Immature natural killer cell (primary cell): ENCODE results near the gene ELFN1. TPM values are rescaled to one million over a fixed set of nuclear protein-coding genes. Genes with fewer than 3 reads are reported as not detected.

Experiments
- DNase-seq, 3 donors: peaks; one replicate each; pipeline ENCODE4 v3.0.0; 2022; ENCODE audit warnings: mixed read lengths in 1 of 3
- H3K27ac Mint-ChIP-seq, 6 donors: one replicate each; pipeline ENCODE4 v1.8.0; 2020; ENCODE audit warnings: mixed read lengths in 6 of 6, mild to moderate bottlenecking in 5 of 6, inconsistent platforms in 4 of 6, moderate library complexity in 3 of 6
- H3K27me3 Mint-ChIP-seq, 3 donors: one replicate each; pipeline ENCODE4 v1.8.0; 2020 to 2021; ENCODE audit warnings: low read depth in 3 of 3, mild to moderate bottlenecking in 3 of 3, mixed read lengths in 3 of 3, moderate library complexity in 3 of 3, inconsistent platforms in 1 of 3
- H3K36me3 Mint-ChIP-seq, 3 donors: one replicate each; pipeline ENCODE4 v1.8.0; 2020; ENCODE audit warnings: mixed read lengths in 3 of 3, inconsistent platforms in 2 of 3, mild to moderate bottlenecking in 2 of 3
- H3K4me1 Mint-ChIP-seq, 2 donors: one replicate each; pipeline ENCODE4 v1.8.0; 2020; ENCODE audit warnings: inconsistent platforms in 2 of 2, mild to moderate bottlenecking in 2 of 2, mixed read lengths in 2 of 2, moderate library complexity in 1 of 2
- H3K4me3 Mint-ChIP-seq, 5 donors: one replicate each; pipeline ENCODE4 v1.8.0; 2020; ENCODE audit warnings: mild to moderate bottlenecking in 5 of 5, mixed read lengths in 5 of 5, inconsistent platforms in 3 of 5, moderate library complexity in 3 of 5
- H3K9me3 Mint-ChIP-seq, 6 donors: one replicate each; pipeline ENCODE4 v1.8.0; 2020; ENCODE audit warnings: mild to moderate bottlenecking in 6 of 6, mixed read lengths in 6 of 6, inconsistent platforms in 4 of 6, moderate library complexity in 3 of 6
- polyA plus RNA-seq, 3 donors: library from polyadenylated mRNA; unstranded; fragments of 300-500 nt; fragmentation: Illumina TruSeq; gene quantifications; one replicate each; pipeline ENCODE4 v1.2.3, GENCODE V29; 2021

ELFN1 gene
- polyA plus RNA-seq, 3 donors from 2014 or later, result 0.08 TPM; not detected in 2

DNA sequence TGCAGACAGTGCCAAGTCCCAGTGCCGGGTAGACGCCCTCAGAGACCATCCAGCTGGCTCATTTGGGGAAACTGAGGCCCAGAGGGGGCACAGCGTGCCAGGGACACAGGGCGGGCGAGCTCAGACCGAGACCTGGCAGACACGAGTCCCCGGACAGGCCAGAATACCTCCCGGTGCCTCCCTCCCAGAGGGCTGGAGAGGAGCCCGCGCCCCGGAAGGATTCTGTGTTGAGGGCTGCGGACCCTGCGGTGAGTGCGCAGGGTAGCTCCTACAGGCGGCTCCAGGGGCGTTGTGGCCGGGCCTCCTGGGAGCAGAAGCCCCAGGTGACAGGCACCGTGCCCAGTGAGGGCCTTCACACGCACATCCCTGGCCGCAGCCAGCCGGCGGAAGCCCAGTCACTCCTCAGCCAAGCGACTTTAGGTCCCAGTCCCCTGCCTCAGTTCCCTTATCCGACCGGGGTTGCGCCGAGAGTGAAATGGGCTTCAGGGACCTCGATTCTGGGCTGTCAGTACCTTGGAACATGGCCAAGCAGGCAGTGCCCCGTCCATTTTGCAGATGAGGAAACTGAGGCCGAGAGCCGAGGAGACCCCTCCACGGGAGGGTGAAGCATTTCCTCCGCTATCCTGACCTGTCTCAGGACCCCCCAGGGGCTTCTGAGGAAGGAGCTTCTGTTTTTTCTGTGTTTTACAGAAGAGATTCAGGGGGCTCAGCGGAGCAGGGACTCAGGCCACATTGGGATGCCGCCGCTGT is 73.6 kb downstream of the ELFN1 start:
- H3K27ac Mint-ChIP-seq, result peak overlapping the region in 4 of 6 donors; percentile 86 to 93 (median 90)
- H3K4me3 Mint-ChIP-seq, result no peak overlapping the region

DNA sequence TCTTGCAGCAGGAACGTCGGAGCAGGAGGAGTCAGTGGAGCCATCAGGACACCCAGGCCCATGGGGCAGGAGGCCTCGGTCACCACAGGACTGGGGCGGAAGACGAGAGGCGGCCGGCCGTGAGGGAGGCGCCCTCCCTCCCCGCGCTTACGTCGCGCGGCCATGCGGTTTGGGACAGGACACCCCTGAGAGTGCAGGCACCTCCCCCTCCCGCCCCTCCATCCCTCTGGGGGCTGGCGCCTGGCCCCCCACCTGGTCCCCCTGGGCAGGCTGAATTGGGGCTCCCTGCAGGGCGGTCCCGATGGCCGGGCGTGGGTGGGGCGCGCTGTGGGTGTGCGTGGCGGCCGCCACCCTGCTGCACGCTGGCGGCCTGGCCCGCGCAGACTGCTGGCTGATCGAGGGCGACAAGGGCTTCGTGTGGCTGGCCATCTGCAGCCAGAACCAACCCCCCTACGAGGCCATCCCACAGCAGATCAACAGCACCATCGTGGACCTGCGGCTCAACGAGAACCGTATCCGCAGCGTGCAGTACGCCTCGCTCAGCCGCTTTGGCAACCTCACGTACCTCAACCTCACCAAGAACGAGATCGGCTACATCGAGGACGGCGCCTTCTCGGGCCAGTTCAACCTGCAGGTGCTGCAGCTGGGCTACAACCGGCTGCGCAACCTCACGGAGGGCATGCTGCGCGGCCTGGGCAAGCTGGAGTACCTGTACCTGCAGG is 74.4 kb downstream of the ELFN1 start:
- Mint-ChIP-seq H3K9me3 (no peaks in the 10 kb centered on the region), H3K27me3 (peaks cover 0 to 4% (median 2%) of the 10 kb centered on the region in 3 donors), H3K4me1 (peaks cover 28 to 32% of the 10 kb centered on the region in 2 donors), H3K4me3 (no peak overlapping the region), H3K27ac (no peak overlapping the region), H3K36me3 (no peaks in the 10 kb centered on the region)
- no peak for DNase-seq

More for the DNA sequence above, 73.6 kb downstream of the ELFN1 start:
- H3K27me3 Mint-ChIP-seq, result peaks cover 1 to 6% (median 2%) of the 10 kb centered on the region in 3 donors
- no peak for DNase-seq
- peaks cover 33 to 38% of the 10 kb centered on the region in 2 donors for H3K4me1 Mint-ChIP-seq
- no peaks in the 10 kb centered on the region for H3K36me3 Mint-ChIP-seq
- no peaks in the 10 kb centered on the region for H3K9me3 Mint-ChIP-seq

DNA sequence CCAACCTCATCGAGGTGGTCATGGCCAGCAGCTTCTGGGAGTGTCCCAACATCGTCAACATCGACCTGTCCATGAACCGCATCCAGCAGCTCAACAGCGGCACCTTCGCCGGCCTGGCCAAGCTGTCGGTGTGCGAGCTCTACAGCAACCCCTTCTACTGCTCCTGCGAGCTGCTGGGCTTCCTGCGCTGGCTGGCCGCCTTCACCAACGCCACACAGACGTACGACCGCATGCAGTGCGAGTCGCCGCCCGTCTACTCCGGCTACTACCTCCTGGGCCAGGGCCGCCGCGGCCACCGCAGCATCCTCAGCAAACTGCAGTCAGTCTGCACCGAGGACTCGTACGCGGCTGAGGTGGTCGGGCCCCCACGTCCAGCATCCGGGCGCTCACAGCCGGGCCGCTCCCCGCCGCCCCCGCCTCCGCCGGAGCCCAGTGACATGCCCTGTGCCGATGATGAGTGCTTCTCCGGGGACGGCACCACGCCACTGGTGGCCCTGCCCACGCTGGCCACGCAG is 75.0 kb downstream of the ELFN1 start:
- no peaks in the 10 kb centered on the region for H3K9me3 Mint-ChIP-seq
- H3K27me3 Mint-ChIP-seq, result peaks cover 0 to 4% (median 2%) of the 10 kb centered on the region in 3 donors
- H3K4me1 Mint-ChIP-seq, result peaks cover 28 to 29% of the 10 kb centered on the region in 2 donors
- no peaks in the 10 kb centered on the region for H3K36me3 Mint-ChIP-seq
- H3K27ac Mint-ChIP-seq, result no peak overlapping the region
- DNase-seq, result no peak
- no peak overlapping the region for H3K4me3 Mint-ChIP-seq

DNA sequence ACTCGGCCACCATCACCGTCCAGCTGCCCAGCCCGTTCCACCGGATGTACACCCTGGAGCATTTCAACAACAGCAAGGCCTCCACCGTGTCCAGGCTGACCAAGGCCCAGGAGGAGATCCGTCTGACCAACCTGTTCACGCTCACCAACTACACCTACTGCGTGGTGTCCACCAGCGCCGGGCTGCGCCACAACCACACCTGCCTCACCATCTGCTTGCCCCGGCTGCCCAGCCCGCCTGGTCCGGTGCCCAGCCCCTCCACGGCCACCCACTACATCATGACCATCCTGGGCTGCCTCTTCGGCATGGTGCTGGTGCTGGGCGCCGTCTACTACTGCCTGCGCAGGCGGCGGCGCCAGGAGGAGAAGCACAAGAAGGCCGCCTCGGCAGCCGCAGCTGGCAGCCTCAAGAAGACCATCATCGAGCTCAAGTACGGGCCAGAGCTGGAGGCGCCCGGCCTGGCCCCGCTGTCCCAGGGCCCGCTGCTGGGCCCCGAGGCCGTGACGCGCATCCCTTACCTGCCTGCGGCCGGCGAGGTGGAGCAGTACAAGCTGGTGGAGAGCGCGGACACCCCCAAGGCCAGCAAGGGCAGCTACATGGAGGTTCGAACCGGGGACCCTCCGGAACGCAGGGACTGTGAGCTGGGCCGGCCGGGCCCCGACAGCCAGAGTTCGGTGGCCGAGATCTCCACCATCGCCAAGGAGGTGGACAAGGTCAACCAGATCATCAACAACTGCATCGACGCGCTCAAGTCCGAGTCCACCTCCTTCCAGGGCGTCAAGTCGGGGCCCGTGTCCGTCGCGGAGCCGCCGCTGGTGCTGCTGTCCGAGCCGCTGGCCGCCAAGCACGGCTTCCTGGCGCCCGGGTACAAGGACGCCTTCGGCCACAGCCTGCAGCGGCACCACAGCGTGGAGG is 75.8 kb downstream of the ELFN1 start:
- peaks cover 0 to 4% (median 2%) of the 10 kb centered on the region in 3 donors for H3K27me3 Mint-ChIP-seq
- H3K4me1 Mint-ChIP-seq, result peaks cover 26 to 28% of the 10 kb centered on the region in 2 donors
- H3K36me3 Mint-ChIP-seq, result no peaks in the 10 kb centered on the region
- H3K27ac Mint-ChIP-seq, result no peak overlapping the region
- DNase-seq, result no peak
- H3K4me3 Mint-ChIP-seq, result no peak overlapping the region
- H3K9me3 Mint-ChIP-seq, result no peaks in the 10 kb centered on the region

DNA sequence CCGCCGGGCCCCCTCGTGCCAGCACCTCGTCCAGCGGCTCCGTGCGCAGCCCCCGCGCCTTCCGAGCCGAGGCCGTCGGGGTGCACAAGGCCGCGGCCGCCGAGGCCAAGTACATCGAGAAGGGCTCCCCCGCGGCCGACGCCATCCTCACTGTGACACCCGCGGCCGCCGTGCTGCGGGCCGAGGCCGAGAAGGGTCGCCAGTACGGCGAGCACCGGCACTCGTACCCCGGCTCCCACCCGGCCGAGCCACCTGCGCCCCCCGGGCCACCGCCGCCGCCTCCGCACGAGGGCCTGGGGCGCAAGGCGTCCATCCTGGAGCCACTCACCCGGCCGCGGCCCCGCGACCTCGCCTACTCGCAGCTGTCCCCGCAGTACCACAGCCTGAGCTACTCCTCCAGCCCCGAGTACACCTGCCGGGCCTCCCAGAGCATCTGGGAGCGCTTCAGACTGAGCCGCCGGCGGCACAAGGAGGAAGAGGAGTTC is 76.5 kb downstream of the ELFN1 start:
- H3K9me3 Mint-ChIP-seq, result no peaks in the 10 kb centered on the region

DNA sequence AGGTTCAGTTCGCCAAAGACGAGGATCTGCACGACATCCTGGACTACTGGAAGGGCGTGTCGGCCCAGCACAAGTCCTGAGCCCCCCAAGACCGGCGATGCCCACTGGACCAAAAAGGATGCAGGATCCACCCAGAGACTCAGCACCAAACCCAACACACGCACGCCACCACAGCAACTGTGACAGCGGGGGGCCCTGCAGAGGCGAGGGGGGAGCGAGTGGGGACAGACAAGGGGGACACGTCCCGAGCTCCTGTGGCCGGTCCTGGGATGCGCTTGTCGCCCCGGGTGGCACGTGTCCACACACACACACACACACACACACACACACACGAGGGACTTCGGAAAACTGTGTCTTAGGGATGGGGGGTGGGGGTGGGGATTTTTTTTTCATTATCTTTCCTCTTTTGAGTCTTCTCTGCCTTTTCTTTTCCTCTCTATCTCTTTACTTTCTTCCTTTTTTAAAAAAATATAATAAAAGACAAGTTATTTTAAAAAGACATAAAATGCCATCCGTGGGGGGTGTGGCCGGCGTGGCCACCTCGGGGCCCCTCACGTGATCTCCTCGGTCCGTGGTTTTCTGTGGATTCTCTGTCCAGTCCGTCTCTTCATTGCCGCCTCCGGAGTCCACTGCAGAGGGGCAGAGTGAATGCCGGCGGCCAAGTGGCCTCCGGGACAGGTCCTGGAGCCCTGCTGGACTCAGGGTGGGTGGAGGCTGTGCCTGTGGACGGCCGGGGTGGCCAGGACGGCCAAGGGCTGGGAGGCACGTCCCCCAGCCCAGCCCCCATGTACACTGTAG is 77.1 kb downstream of the ELFN1 start:
- H3K4me1 Mint-ChIP-seq, result peaks cover 17 to 18% of the 10 kb centered on the region in 2 donors
- no peaks in the 10 kb centered on the region for H3K36me3 Mint-ChIP-seq
- H3K27me3 Mint-ChIP-seq, result peaks cover 0 to 2% (median 0%) of the 10 kb centered on the region in 3 donors
- DNase-seq, result no peak
- H3K4me3 Mint-ChIP-seq, result no peak overlapping the region
- H3K9me3 Mint-ChIP-seq, result no peaks in the 10 kb centered on the region
- H3K27ac Mint-ChIP-seq, result peak overlapping the region in 1 of 6 donors; percentile 70

More for the DNA sequence above, 76.5 kb downstream of the ELFN1 start:
- Mint-ChIP-seq H3K4me3 (no peak overlapping the region), H3K4me1 (peaks cover 23 to 24% of the 10 kb centered on the region in 2 donors), H3K27ac (no peak overlapping the region), H3K36me3 (no peaks in the 10 kb centered on the region), H3K27me3 (peaks cover 0 to 4% (median 2%) of the 10 kb centered on the region in 3 donors)
- no peak for DNase-seq

DNA sequence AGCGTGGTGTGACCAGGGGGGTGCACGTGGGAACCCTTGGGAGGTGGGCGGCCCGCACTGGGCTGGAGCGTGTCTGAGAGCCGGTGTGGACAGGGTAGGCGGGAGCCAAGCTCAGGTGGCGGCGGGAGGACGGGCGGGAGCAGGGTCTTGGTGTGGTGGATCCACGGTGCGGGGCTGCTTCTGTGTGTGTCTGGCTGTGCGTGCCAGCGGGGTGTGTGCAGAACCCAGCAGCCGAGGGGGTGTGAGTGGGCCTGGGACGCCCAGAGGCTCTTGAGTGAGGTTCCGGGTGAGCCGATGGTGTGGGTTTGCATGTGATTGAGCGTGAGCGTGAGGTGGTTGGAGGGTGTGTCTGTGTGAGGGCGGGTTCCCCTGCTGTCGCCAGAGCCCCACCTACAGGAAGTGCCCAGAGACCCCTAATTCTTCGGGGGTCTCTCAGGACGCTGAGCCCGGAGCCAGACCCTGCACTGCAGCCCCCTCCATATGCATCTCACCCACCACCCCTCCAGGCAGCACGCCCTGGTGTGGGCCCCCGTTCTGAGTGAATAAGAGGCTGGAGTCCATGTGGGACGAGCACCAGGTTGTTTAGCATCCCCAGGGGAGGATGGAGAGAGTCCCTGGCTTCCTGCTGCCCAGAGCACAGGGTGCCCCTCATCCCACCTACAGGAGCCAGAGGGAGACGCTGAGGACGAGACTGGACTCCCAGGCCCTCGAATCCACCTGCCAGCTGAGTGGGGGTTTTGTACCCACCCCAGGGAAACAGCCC is 78.2 kb downstream of the ELFN1 start:
- Mint-ChIP-seq H3K27ac (peak overlapping the region in 4 of 6 donors; percentile 45 to 73 (median 62)), H3K9me3 (no peaks in the 10 kb centered on the region), H3K27me3 (peaks cover 0 to 2% (median 0%) of the 10 kb centered on the region in 3 donors), H3K4me1 (peaks cover 11 to 15% of the 10 kb centered on the region in 2 donors), H3K36me3 (no peaks in the 10 kb centered on the region), H3K4me3 (peak overlapping the region in 3 of 5 donors; percentile 18 to 55 (median 39))
- DNase-seq, result peak in 2 of 3 donors; percentile 16 to 22

DNA sequence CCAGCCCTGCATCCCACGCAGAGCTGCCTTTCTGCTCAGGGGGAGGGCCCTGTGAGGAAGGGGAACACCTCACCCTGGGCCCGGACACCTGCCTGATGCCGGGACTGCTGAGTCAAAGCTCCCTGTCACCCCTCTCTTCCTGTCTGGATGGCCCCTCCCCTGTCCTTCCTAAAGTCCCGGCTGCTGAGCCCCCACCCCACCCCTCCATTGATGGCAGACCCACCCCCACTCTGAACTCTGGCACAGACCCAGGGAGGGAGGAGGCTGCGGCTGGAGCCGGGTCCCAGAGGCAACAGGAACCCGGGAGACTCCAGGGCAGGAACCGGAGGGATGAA is 78.7 kb downstream of the ELFN1 start:
- H3K4me3 Mint-ChIP-seq, result no peak overlapping the region
- H3K36me3 Mint-ChIP-seq, result no peaks in the 10 kb centered on the region
- H3K27me3 Mint-ChIP-seq, result peaks cover 0 to 2% (median 0%) of the 10 kb centered on the region in 3 donors
- no peaks in the 10 kb centered on the region for H3K9me3 Mint-ChIP-seq
- peaks cover 14 to 18% of the 10 kb centered on the region in 2 donors for H3K4me1 Mint-ChIP-seq
- no peak overlapping the region for H3K27ac Mint-ChIP-seq
- DNase-seq, result no peak

DNA sequence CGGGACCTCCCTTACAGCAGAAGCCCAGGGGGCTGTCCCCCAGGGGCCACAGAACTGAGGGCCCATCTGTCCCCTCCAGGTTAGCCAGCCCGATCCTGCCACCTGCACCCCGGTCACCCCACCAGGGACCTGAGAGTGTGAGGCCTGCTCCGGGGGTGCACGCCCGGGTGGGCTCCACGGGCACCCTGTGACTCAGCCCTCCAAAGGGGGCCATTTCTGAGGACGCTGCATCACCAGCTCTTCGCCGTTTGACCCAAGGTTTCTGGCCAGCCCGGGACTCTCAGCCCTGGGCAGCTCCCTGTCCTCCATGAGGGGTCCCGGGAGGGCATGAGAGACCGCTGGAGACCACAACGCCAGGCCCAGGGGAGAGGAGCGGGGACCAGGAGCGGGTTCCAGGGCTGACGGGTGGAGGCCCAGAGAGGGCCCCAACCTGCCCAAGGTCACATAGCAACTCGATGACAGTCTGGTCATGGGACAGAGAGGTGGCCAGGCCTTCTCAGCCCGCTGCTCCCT is 79.3 kb downstream of the ELFN1 start:
- no peak for DNase-seq

DNA sequence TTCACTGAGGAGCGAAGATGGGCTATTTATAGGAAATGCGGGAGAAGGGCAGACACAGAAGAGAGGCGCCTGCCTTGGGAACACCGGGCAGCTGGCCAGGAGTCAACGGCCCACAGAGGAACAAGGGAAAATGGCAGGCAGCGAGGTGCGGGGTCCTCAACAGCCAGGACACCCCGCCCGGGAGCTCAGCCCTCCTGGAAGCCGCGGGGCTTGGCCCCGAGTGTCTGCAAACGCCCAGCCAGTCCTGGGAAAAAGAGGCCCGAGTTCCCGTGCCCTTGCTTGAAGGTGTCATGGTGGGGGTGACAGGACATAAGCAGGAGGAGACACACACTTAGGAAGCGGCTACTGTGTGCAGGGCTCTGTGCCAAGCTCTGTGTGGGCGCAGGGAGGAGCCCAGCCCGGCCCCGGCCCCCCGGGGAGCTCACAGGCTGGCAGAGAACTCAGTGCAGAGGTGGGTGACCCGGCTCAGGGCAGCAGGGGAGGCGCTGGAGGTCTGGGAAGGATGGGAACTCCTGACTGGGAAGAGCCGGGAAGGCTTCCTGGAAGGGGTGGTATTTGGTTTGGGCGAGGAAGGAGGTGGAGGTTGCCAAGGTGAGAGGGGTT is 79.9 kb downstream of the ELFN1 start:
- H3K4me3 Mint-ChIP-seq, result no peak overlapping the region
- peak overlapping the region in 1 of 6 donors; percentile 50 for H3K27ac Mint-ChIP-seq
- H3K4me1 Mint-ChIP-seq, result peaks cover 16 to 18% of the 10 kb centered on the region in 2 donors
- no peaks in the 10 kb centered on the region for H3K9me3 Mint-ChIP-seq
- no peaks in the 10 kb centered on the region for H3K36me3 Mint-ChIP-seq
- peaks cover 1 to 5% (median 3%) of the 10 kb centered on the region in 3 donors for H3K27me3 Mint-ChIP-seq
- DNase-seq, result no peak

More for the DNA sequence above, 79.3 kb downstream of the ELFN1 start:
- Mint-ChIP-seq H3K27ac (peak overlapping the region in 1 of 6 donors; percentile 50), H3K36me3 (no peaks in the 10 kb centered on the region), H3K4me1 (peaks cover 16 to 18% of the 10 kb centered on the region in 2 donors), H3K9me3 (no peaks in the 10 kb centered on the region), H3K4me3 (no peak overlapping the region), H3K27me3 (peaks cover 0 to 2% (median 0%) of the 10 kb centered on the region in 3 donors)

DNA sequence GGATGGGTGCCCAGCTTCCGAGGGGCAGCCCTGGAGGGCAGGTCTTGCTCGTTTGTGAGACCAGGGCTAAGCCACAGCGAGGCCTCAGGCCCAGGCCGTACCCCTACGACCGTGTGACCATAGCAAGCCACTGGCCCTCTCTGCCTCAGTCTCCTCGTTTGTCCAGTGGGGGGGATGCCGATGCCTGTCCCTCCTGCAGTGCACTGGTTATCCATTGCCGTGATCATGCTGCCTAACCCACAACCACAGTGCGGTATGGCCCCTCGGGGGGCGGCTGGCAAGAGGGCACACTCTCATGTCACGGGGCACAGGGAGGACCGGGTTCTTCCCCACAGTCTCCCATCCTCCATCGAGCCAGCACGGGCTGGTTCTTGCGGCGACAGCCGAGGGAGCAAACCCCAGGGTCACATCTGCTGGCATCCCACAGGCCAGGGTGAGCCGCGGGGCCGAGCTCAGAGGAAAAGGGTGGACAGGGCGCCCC is 80.5 kb downstream of the ELFN1 start:
- H3K4me3 Mint-ChIP-seq, result no peak overlapping the region
- no peak overlapping the region for H3K27ac Mint-ChIP-seq
- H3K4me1 Mint-ChIP-seq, result peaks cover 16 to 18% of the 10 kb centered on the region in 2 donors
- H3K9me3 Mint-ChIP-seq, result no peaks in the 10 kb centered on the region
- H3K36me3 Mint-ChIP-seq, result no peaks in the 10 kb centered on the region
- H3K27me3 Mint-ChIP-seq, result peaks cover 4 to 5% (median 4%) of the 10 kb centered on the region in 3 donors
- no peak for DNase-seq
